Measurements from ENCODE around the gene TMEM87B. TPM values are rescaled to one million over a fixed set of nuclear protein-coding genes. Genes with fewer than 3 reads are reported as not detected.
"Not testable (repeated sequence)": the region's sequence is repeated elsewhere in the genome, so short reads cannot be mapped to it uniquely, and the experiment has no call there.

The TMEM87B gene
- total RNA-seq, 1 experiment from 2014 or later: 20.2 TPM

DNA sequence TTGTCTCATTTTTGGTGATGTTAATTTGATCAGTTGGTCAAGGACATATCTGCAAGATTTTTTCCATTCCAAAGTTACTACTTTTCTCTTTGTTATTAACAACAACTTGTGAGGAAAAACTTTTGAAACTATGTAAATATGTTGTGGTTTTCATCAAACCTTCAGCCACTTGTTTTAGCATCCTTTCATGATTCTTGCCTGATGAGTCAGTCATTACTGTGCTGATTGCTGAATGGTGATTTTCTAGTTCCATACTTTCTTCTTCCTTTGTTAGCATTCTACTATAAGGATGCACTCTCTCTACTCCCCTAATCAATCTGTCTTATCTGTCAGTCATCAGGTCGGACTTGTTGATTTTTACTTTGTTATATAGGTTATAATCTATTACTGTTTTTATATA, 10.9 kb downstream of the TMEM87B start:
- DNase-seq (ENCODE audit: low spot score): peak; percentile 45

- DNase-seq (ENCODE audit: low spot score): not testable (repeated sequence)
Observed at GRCh38 chr2:112069794-112070193, 14.7 kb downstream of the TMEM87B start.

DNA sequence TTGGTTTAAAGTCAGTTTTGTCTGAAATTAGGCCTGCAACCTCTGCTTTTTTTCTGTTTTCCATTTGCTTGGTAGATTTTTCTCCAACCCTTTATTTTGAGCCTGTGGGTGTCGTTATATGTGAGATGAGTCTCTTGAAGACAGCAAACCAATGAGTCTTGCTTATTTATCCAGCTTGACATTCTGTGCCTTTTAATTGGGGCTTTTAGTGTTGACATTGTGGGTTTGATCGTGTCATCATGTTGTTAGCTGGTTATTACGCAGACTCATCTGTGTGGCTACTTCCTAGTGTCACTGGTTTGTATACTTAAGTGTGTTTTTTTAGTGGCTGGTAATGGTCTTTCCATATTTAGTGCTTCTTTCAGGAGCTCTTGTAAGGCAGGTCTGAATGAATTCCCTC, 18.8 kb downstream of the TMEM87B start:
- DNase-seq (ENCODE audit: low spot score): no peak

GRCh38 chr2:112074506-112074905, 19.4 kb downstream of the TMEM87B start:
- DNase-seq (ENCODE audit: low spot score): no peak

- no peak for DNase-seq (ENCODE audit: low spot score)
Observed at GRCh38 chr2:112075490-112076260, 20.6 kb downstream of the TMEM87B start.

DNA sequence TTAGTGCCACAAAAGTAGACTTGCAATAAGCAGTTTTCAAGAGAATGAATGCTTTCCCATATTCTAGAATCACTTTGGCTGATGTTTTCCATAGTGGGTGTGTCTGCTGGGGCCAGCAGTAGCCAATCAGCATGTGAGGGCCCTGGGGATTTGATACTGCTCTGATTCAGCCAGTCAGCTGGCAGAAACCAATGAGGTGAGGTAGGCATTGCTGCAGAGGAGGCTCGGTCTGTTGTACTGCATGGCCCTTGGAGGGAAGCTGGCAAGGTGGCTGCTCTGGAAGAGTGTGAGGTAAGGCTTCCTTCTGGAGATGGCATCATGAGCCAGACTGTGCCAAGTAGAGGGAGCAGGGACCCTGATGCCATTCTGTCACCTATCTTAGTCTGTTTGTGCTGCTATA, 22.7 kb downstream of the TMEM87B start:
- peak; percentile 21 for DNase-seq (ENCODE audit: low spot score)

DNA sequence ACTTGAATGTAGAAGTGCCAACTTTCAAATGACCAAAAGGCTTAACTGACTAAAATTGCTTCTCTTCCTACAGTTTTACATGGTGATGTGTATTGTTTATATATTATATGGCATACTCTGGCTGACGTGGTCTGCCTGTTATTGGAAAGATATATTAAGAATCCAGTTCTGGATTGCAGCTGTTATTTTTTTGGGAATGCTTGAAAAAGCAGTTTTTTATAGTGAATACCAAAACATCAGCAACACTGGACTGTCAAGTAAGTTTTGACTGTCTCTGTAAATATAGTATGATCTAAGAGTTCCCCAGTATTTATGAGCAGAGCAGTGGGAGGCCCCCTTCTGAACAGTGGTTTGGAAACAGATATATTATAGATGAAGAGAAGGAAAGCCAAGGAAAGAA, 26.2 kb downstream of the TMEM87B start:
- DNase-seq (ENCODE audit: low spot score): no peak

GRCh38 chr2:112084689-112085374, 29.8 kb downstream of the TMEM87B start:
- DNase-seq (ENCODE audit: low spot score): no peak

DNA sequence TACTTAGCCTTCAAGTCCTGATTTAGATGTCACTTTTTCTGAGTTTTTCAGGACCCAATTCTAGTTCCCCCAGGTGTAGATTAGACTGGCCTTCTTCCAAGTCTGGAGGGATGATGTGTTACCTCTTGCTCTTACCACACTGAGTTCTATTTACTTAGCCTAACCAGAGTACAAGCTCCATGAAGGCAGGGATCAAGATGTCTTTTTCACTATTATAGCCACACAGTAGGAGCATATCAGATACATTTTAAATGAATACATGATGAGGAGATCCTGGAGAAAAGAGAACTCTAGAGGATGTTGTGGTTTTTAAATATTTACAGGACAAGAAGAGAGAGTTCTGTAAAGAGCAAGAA, 30.3 kb downstream of the TMEM87B start:
- no peak for DNase-seq (ENCODE audit: low spot score)

GRCh38 chr2:112085916-112086669, 31.0 kb downstream of the TMEM87B start:
- no peak for DNase-seq (ENCODE audit: low spot score)

GRCh38 chr2:112087346-112088020, 32.4 kb downstream of the TMEM87B start:
- no peak for DNase-seq (ENCODE audit: low spot score)

GRCh38 chr2:112089375-112089774, 34.3 kb downstream of the TMEM87B start:
- DNase-seq (ENCODE audit: low spot score): no peak

GRCh38 chr2:112092286-112093041, 37.4 kb downstream of the TMEM87B start:
- DNase-seq (ENCODE audit: low spot score): no peak

DNA sequence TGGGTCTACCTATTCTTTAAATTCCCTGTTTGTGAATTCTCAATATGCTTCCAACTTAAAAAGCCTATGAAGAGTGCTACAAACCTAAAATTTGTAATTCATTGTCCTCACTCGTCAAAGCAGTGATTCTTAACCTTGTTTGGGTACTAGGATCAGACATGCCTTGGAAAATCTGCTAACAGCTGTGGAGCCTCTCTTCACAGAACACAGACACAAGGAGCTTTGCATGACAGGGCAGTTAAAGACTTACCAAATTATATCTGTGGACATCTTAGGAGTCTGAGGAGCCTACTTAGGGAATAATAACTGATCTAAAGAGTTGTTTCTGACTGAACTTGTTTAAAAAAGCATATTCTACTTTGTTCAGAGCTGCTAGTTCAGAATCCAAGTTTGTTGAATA, 38.1 kb downstream of the TMEM87B start:
- no peak for DNase-seq (ENCODE audit: low spot score)

GRCh38 chr2:112095681-112096080, 40.6 kb downstream of the TMEM87B start:
- no peak for DNase-seq (ENCODE audit: low spot score)

GRCh38 chr2:112096098-112096497, 41.0 kb downstream of the TMEM87B start:
- DNase-seq (ENCODE audit: low spot score): no peak

- DNase-seq (ENCODE audit: low spot score): no peak
Observed at GRCh38 chr2:112108178-112108832, 53.2 kb downstream of the TMEM87B start.

DNA sequence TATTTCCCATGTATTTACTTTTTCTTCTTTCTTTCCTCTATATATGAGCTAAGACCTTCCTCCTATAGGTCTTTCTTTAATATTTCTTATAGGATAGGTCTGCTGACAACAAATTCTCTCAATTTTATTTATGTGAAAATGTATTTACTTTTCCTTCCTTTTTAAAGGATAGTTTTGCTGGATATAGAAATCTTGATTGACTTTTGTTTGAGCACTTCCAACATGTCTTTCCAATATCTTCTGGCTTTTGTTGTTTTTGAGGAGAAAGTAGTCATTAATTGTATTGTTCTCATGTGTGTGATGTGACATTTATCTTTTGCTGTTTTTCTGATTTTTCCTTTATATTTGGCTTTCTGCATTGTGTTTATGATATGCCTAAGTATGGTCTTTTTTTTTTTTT, 54.2 kb downstream of the TMEM87B start:
- DNase-seq (ENCODE audit: low spot score): no peak

- DNase-seq (ENCODE audit: low spot score): no peak
Observed at GRCh38 chr2:112110966-112111365, 55.9 kb downstream of the TMEM87B start.

DNA sequence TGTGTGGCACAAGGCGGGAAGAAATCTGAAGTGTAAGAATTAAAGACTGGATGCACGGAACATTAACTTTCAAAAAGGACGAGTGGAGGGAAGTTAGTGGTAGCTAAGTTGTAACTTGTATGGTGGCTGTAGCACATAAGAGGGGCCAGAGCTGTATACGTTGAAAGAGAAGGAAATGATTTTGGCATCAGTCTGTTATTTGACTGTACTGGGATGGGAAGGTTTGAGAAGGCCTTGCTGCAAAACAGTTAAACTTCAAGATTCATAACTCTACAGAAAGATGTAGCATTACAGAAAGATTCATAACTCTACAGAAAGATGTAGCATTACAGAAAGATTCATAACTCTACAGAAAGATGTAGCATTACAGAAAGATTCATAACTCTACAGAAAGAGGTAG, 58.3 kb downstream of the TMEM87B start:
- not testable (repeated sequence) for DNase-seq (ENCODE audit: low spot score)

DNA sequence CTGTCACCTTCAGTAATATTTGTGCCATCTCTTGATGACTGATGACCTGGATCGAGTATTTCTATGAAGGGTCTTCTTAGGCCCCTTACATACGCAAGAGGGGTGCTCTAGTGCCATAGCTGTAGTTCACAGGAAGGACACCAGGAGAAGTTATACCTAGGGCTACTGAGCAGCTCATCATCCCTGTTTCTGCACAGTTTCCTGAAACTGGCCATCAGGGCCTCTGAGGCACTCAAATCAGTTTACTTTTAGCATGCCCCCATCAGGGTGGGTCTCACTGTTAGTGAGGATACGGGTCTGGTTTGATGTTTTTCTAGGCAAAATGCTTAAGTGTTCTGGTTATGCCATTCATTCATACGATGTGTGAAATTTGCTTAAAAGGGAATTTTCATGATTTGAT, 63.1 kb downstream of the TMEM87B start:
- no peak for DNase-seq (ENCODE audit: low spot score)
